SK-N-SH treated with all-trans-retinoic acid at 6 μM for 48 hours (cell line): ENCODE measurements around the gene PDGFA.

Experiments used
- ARNTL ChIP-seq: fragments of 450-650 bp; formaldehyde crosslinking; IDR thresholded peaks from 2 replicates; pipeline ENCODE4 v1.5.0; 2020; ENCODE audit warnings: low read depth, mild to moderate bottlenecking, moderate library complexity, borderline replicate concordance
- BACH2 ChIP-seq: fragments of 250-450 bp; sonication (Bioruptor Pico); IDR thresholded peaks from 2 replicates; pipeline ENCODE4 v1.9.0; 2021; ENCODE audit warnings: mild to moderate bottlenecking, borderline replicate concordance
- ESRRG ChIP-seq: fragments of 250-450 bp; sonication (Bioruptor Pico); IDR thresholded peaks from 2 replicates; pipeline ENCODE4 v1.6.1; 2021; ENCODE audit warnings: mild to moderate bottlenecking
- GLIS3 ChIP-seq: fragments of 250-450 bp; sonication (Bioruptor Pico); IDR thresholded peaks from 2 replicates; pipeline ENCODE4 v1.5.0; 2020; ENCODE audit warnings: mild to moderate bottlenecking, moderate library complexity
- ISL1 ChIP-seq: fragments of 250-450 bp; sonication (Bioruptor Pico); IDR thresholded peaks from 2 replicates; pipeline ENCODE4 v2.1.2; 2022; ENCODE audit warnings: mild to moderate bottlenecking, moderate library complexity
- OSR1 ChIP-seq: fragments of 250-450 bp; sonication (Bioruptor Pico); IDR thresholded peaks from 2 replicates; pipeline ENCODE4 v1.8.0; 2022; ENCODE audit warnings: moderate library complexity, mild to moderate bottlenecking, inconsistent platforms
- PATZ1 ChIP-seq: fragments of 250-450 bp; sonication (Bioruptor Pico); IDR thresholded peaks from 2 replicates; pipeline ENCODE4 v1.8.0; 2020; ENCODE audit warnings: mild to moderate bottlenecking, moderate library complexity, borderline replicate concordance
- ZC3H10 ChIP-seq: fragments of 250-450 bp; sonication (Bioruptor Pico); IDR thresholded peaks from 2 replicates; pipeline ENCODE4 v1.5.1; 2021; ENCODE audit warnings: mild to moderate bottlenecking, moderate library complexity
- ZFP30 ChIP-seq: fragments of 450-650 bp; formaldehyde crosslinking; IDR thresholded peaks from 2 replicates; pipeline ENCODE4 v1.5.0; 2022; ENCODE audit warnings: mild to moderate bottlenecking, moderate library complexity
- ZNF565 ChIP-seq: fragments of 450-650 bp; formaldehyde crosslinking; conservative IDR thresholded peaks from 2 replicates; pipeline ENCODE4 v1.5.0; 2020; ENCODE audit warnings: low read depth, mild to moderate bottlenecking, moderate library complexity
- TF ChIP-seq, protein P1 (sequence below): fragments of 250-450 bp; sonication (Bioruptor Pico); IDR thresholded peaks from 2 replicates; pipeline ENCODE4 v1.5.0; 2020; ENCODE audit warnings: mild to moderate bottlenecking, moderate library complexity

GRCh38 chr7:556291-556826, 36.7 kb upstream of the PDGFA start:
- TF ChIP-seq ZFP30: no peak
- TF ChIP-seq ZC3H10 (CRISPR knock-in tag): no peak
- TF ChIP-seq OSR1 (CRISPR knock-in tag): no peak
- TF ChIP-seq PATZ1 (CRISPR knock-in tag): no peak
- TF ChIP-seq ZNF565 (CRISPR knock-in tag): no peak
- no peak for TF ChIP-seq ARNTL (CRISPR knock-in tag)
- no peak for TF ChIP-seq GLIS3 (CRISPR knock-in tag)
- TF ChIP-seq BACH2: no peak
- TF ChIP-seq ISL1 (CRISPR knock-in tag): no peak
- TF ChIP-seq, protein P1, sequence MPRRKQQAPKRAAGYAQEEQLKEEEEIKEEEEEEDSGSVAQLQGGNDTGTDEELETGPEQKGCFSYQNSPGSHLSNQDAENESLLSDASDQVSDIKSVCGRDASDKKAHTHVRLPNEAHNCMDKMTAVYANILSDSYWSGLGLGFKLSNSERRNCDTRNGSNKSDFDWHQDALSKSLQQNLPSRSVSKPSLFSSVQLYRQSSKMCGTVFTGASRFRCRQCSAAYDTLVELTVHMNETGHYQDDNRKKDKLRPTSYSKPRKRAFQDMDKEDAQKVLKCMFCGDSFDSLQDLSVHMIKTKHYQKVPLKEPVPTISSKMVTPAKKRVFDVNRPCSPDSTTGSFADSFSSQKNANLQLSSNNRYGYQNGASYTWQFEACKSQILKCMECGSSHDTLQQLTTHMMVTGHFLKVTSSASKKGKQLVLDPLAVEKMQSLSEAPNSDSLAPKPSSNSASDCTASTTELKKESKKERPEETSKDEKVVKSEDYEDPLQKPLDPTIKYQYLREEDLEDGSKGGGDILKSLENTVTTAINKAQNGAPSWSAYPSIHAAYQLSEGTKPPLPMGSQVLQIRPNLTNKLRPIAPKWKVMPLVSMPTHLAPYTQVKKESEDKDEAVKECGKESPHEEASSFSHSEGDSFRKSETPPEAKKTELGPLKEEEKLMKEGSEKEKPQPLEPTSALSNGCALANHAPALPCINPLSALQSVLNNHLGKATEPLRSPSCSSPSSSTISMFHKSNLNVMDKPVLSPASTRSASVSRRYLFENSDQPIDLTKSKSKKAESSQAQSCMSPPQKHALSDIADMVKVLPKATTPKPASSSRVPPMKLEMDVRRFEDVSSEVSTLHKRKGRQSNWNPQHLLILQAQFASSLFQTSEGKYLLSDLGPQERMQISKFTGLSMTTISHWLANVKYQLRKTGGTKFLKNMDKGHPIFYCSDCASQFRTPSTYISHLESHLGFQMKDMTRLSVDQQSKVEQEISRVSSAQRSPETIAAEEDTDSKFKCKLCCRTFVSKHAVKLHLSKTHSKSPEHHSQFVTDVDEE (CRISPR knock-in tag): no peak
- TF ChIP-seq ESRRG: no peak
